A673 (cell line): ENCODE data around the gene EML6.
A peak's percentile ranks its signal among the peaks of the same experiment; 100 is the strongest.

Experiments used
- CTCF ChIP-seq: fragments of 300-800, 200-600 bp; sonication (generic); conservative IDR thresholded peaks from 2 replicates; pipeline ENCODE4 v1.5.1; 2017; ENCODE audit warnings: low read depth, mild to moderate bottlenecking, antibody characterized with exemption, low read length, moderate library complexity, mixed read lengths
- EZH2 ChIP-seq: fragments of 200-600 bp; sonication (generic); IDR thresholded peaks from 2 replicates; pipeline ENCODE4 v1.6.1; 2017; ENCODE audit warnings: borderline replicate concordance, low read depth, mild to moderate bottlenecking, mixed read lengths, antibody characterized with exemption, low read length; ENCODE audit not compliant: poor library complexity, severe bottlenecking

GRCh38 chr2:54704688-54705605 lies 18.5 kb upstream of the EML6 start:
- TF ChIP-seq CTCF (peak; percentile 74), EZH2 (no peak)
